Measurements from ENCODE around the gene ZSCAN10.
"Not testable (repeated sequence)": the region's sequence is repeated elsewhere in the genome, so short reads cannot be mapped to it uniquely, and the experiment has no call there.

Gene ZSCAN10

GRCh38 chr16:3054965-3055733 is 43.9 kb downstream of the ZSCAN10 start:
- Histone ChIP-seq H3K4me3 (ENCODE audit: low read depth, low read length) (no peak overlapping the region), H3K27me3 (ENCODE audit: control insufficient read depth, insufficient read depth, low read length) (no peaks in the 10 kb centered on the region), H3K27ac (no peak overlapping the region), H3K79me2 (no peaks in the 10 kb centered on the region), H3K36me3 (ENCODE audit: control insufficient read depth, insufficient read depth, low read length) (no peaks in the 10 kb centered on the region), H2AFZ (no peak overlapping the region), H3K4me2 (ENCODE audit: low read length) (no peak overlapping the region), H3K9me3 (ENCODE audit: control insufficient read depth, low read length) (no peaks in the 10 kb centered on the region), H3K4me1 (no peaks in the 10 kb centered on the region), H3K9ac (no peak overlapping the region)
- TF ChIP-seq, protein P1, sequence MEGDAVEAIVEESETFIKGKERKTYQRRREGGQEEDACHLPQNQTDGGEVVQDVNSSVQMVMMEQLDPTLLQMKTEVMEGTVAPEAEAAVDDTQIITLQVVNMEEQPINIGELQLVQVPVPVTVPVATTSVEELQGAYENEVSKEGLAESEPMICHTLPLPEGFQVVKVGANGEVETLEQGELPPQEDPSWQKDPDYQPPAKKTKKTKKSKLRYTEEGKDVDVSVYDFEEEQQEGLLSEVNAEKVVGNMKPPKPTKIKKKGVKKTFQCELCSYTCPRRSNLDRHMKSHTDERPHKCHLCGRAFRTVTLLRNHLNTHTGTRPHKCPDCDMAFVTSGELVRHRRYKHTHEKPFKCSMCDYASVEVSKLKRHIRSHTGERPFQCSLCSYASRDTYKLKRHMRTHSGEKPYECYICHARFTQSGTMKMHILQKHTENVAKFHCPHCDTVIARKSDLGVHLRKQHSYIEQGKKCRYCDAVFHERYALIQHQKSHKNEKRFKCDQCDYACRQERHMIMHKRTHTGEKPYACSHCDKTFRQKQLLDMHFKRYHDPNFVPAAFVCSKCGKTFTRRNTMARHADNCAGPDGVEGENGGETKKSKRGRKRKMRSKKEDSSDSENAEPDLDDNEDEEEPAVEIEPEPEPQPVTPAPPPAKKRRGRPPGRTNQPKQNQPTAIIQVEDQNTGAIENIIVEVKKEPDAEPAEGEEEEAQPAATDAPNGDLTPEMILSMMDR (IDR thresholded peaks at IDR 0.05), result no peak

DNA sequence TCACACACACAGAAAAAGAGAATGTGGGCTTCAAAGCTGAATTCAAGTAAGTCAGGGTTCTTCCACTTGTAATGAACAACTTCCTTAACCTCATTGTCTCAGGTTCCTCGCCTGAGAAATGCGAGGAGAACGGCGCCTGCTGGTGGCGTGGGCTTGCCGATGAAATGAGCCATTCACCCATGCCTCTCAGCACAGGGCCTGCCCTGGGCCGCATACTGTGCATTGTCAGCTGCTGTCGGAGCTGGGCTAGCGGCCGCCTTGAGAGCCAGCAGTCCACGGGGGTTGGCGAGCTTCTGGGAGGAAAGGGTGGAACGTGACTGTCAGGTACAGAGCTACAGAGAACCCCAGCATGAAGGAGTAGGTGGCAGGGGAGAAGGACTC is 45.8 kb downstream of the ZSCAN10 start:
- H3K27ac ChIP-seq; H2AFZ ChIP-seq; H3K4me2 ChIP-seq (ENCODE audit: low read length); H3K9ac ChIP-seq; H3K9me3 ChIP-seq (ENCODE audit: control insufficient read depth, low read length); H3K36me3 ChIP-seq (ENCODE audit: control insufficient read depth, insufficient read depth, low read length); H3K27me3 ChIP-seq (ENCODE audit: control insufficient read depth, insufficient read depth, low read length); H3K4me1 ChIP-seq; H3K4me3 ChIP-seq (ENCODE audit: low read depth, low read length); H3K79me2 ChIP-seq: not testable (repeated sequence)

- not testable (repeated sequence) for H3K4me1 ChIP-seq; H3K9me3 ChIP-seq (ENCODE audit: control insufficient read depth, low read length); H3K36me3 ChIP-seq (ENCODE audit: control insufficient read depth, insufficient read depth, low read length); H3K27me3 ChIP-seq (ENCODE audit: control insufficient read depth, insufficient read depth, low read length); H3K4me3 ChIP-seq (ENCODE audit: low read depth, low read length); H3K27ac ChIP-seq; H3K79me2 ChIP-seq; H2AFZ ChIP-seq; H3K4me2 ChIP-seq (ENCODE audit: low read length); H3K9ac ChIP-seq
These were observed 46.3 kb downstream of the ZSCAN10 start for GRCh38 chr16:3052571-3053329.

- H3K9me3 ChIP-seq (ENCODE audit: control insufficient read depth, low read length), result no peaks in the 10 kb centered on the region
- H3K4me3 ChIP-seq (ENCODE audit: low read depth, low read length), result no peak overlapping the region
- no peaks in the 10 kb centered on the region for H3K36me3 ChIP-seq (ENCODE audit: control insufficient read depth, insufficient read depth, low read length)
- no peak overlapping the region for H3K9ac ChIP-seq
- H3K27me3 ChIP-seq (ENCODE audit: control insufficient read depth, insufficient read depth, low read length), result peaks cover 5% of the 10 kb centered on the region
- peaks cover 3% of the 10 kb centered on the region for H3K4me1 ChIP-seq
- TF ChIP-seq, protein P1 (IDR thresholded peaks at IDR 0.05), result no peak
- no peak overlapping the region for H3K27ac ChIP-seq
- H3K79me2 ChIP-seq, result no peaks in the 10 kb centered on the region
- H2AFZ ChIP-seq, result no peak overlapping the region
- H3K4me2 ChIP-seq (ENCODE audit: low read length), result no peak overlapping the region
These were observed 47.6 kb downstream of the ZSCAN10 start for GRCh38 chr16:3051494-3051893.

DNA sequence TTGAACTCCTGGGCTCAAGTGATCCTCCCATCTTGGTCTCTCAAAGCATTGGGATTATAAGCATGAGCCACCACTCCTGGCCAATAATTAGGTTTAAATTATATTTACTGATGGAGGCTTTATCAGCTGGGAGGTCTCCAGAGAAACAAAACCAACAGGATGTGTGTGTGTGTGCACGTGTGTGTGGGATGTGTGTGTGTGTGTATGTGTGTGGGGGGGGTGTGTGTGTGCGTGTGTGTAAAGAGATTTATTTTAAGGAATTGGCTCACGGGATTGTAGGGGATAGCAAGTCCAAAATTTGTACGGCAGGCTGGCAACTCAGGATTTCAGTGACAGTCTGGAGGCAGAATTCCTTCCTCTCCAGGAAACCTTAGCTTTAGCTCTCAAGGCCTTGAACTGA is 48.1 kb downstream of the ZSCAN10 start:
- peaks cover 7% of the 10 kb centered on the region for H3K27me3 ChIP-seq (ENCODE audit: control insufficient read depth, insufficient read depth, low read length)
- TF ChIP-seq, protein P1 (IDR thresholded peaks at IDR 0.05), result no peak
- no peak overlapping the region for H3K27ac ChIP-seq

More for the DNA sequence above, 48.1 kb downstream of the ZSCAN10 start:
- no peak overlapping the region for H2AFZ ChIP-seq
- H3K9me3 ChIP-seq (ENCODE audit: control insufficient read depth, low read length), result no peaks in the 10 kb centered on the region
- no peak overlapping the region for H3K9ac ChIP-seq
- peaks cover 3% of the 10 kb centered on the region for H3K4me1 ChIP-seq
- H3K36me3 ChIP-seq (ENCODE audit: control insufficient read depth, insufficient read depth, low read length), result no peaks in the 10 kb centered on the region
- no peaks in the 10 kb centered on the region for H3K79me2 ChIP-seq
- H3K4me2 ChIP-seq (ENCODE audit: low read length), result no peak overlapping the region
- H3K4me3 ChIP-seq (ENCODE audit: low read depth, low read length), result no peak overlapping the region

Data from parathyroid adenoma (tissue), 2 donors.